HG02678 (cell line): ENCODE measurements around the gene COL4A2.

Source experiments
- ATAC-seq: cut with Tn5 transposase; IDR thresholded peaks from one replicate; pipeline ENCODE4 v1.9.1; 2021; ENCODE audit warnings: mild to moderate bottlenecking, moderate library complexity; ENCODE audit not compliant: unreplicated experiment

COL4A2 gene

DNA sequence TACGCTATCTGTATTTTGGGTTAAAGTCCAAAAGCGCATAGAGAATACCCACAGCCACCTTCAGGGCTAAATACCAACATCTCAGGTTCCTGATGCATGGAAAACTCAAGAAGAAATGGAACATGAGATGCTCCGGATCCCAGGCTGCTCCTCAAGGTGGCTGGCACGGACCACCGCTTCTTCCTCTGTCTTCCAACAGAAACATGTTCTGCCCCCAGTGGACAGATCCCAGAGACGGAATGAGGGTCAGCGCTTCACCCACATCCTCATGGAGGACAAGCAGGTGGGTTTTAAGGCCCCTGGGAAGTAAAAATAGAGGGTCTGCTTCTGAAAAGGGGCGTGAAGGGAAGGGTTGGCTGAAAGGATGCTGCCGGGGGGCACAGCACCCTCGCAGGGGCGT, 17.4 kb upstream of the COL4A2 start:
- ATAC-seq: no peak

DNA sequence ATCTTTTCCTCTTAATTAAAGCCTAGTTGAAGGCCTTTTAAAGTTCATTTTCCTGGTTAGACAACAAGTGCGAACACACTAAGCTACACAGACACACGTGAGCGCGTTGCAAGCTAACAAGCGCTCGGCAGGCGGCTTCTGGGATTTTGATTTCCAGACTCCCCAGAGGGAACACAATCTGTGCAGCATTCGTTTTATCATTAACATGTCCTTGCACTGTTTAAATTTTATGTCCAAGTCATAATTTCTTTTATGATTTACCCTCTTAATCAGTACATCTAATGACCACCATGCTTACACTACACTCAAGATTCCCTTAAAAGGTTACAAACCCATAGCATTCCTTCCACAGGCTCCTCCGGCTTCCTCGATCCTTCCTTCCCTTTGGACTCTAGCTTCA, 16.9 kb upstream of the COL4A2 start:
- no peak for ATAC-seq

DNA sequence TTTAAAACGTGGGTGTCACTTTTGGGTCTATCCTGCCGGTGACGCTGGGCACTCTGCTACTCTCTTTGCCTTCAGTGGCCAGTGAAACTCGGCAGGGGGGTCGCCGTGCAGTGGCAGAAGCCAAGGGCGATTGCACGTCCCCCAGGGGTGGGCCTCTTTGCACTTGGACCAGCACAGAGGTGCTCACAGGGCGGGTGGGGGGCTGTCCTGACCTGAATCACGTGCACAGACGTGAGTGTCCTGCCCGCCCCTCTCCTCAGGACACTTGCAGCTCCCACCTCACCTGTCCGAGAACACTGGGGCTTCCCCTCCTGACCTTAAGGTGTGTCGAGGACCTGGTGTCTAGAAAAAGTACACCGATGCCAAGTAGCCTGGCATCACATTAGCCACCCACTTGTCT, 16.3 kb upstream of the COL4A2 start:
- no peak for ATAC-seq

DNA sequence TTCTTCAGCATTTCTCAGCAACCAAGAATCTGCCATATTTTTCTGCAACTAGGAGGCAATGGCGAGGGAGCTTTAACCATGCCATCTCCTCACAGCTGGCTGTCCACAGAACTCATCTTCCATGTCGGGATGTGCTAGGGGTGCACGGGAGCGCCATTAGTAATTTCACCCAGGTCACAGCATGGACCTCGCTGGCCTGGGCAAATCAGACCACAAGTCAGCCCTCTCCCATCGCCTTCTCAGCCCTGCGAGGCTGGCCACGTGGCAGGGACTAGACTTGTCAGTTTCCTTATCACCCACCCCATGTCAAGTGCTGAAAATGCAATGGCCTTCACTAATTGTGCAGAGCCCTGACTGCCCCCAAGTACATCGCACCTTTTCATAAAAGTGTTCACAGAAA, 15.8 kb upstream of the COL4A2 start:
- no peak for ATAC-seq

DNA sequence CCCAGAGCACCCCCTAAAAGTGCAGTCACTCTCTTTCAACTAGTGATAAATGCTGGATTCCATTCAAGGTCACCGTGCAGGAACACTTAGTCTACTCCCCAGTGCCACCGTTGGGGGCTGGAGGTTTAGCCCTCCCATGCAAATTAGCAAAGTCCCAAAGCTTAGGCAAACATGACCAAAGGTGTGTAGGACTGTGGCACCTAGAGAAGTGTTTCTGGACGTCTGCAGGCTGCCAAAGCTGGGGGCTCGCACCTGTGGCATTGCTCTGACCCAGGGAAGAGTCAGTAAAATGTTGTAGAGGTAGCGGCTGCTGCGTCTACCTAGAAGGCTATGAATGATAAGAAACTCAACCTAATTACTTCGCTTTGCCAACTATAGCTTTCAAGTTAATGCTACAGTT, 14.0 kb upstream of the COL4A2 start:
- ATAC-seq: no peak

DNA sequence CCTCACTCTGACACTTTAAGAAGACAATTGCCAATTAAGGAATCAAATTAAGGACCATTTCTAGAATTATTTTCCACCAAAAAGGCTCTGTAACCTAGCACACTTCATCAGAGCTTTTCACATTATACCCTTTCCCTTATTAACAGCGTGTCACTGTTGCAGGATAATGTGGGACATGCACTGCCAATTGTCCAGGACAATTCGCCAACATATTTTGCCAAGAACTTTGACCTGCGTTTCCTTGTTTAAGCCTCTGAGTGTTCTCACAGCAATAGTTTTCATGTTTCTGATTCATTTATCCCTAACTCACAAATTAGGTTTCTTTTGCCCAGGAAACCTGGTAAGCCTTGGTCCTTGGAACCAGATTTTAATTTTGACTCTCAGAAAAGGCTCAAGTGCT, 13.4 kb upstream of the COL4A2 start:
- ATAC-seq: no peak

DNA sequence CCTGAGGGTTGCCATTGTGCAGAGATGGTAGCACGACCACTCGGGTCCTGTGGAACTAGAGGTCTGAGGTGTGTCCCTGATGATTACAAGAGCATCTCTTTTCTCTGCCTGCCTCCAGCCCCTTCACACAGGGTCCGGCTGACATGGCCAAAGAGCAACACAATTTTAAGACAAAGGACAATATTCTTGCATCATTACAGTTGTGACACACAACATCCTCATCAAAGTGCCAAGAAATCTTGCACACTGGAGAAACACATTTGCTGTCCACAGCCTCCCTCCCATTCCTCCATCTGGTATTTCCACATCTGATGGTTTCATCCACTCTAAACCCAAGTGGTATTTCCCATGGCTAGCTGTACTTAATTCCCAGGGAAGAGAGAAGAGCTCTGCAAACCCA, 12.9 kb upstream of the COL4A2 start:
- no peak for ATAC-seq

DNA sequence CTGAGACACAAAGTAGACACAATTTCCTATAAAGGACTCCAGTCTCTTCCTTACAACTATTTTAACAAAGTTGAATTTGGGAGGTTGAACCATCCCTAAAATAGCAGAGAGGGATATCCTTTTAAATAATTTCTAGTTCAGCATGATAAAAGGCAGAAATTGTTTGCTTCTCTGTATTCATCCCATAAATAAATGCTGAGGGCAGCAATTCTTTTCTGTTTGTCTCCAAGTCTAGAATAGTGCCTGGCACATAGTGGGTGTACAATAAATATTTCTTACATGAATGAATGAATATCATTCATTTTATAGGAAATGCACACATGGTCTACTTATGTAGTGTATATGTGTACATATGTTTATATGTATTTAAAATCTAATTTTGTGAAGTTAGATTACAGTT, 12.5 kb upstream of the COL4A2 start:
- ATAC-seq: no peak

DNA sequence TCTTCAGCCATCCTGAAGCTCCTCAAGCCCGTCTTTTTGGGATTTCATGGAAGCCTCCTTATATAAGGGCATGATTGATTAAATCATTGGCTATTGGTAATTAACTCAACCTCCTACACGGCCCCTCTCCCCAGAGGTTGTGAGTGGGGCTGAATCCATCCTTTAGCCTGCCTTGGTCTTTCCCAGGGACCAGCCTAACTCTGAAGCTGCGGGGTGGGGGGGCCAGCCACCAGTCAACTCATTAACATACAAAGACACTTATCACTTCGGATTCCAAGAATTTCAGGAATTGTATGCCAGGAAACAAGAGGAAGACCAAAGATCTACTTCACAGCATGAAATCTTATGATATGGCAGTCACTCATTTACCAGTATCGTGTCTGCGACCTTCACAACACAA, 10.1 kb upstream of the COL4A2 start:
- no peak for ATAC-seq

DNA sequence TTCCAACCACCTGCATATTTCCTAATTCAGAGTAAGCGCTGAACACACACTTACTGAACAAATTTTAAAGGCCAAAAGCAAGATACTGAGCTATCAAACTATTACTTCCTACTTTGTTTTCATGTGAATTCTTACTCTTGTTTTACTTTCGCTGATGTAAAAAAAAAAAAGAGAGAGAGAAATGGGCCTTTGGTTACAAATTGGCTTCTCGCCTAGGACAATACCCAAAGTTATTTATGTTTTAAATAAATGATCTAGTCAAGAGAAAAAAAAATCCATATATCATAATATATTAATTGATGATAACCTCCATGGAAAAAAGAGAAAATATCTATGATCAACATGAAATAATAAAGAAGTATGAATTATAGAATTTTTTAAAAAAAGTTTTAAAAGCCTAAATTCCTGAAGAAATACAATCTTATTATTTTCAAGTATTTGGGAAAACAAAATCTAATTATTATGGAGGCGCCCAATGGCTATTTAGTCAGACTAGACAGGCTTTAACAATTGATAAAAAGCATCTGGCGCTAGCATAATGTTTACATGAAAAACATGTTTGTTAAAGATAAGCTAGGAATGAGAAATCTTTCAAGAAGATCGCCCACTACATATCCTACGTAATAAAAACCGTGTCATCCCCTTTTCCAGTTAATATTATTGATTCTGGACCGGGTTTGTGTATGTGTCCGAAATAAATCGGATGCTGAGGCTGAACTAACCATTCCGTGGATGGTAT, 9.1 kb upstream of the COL4A2 start:
- ATAC-seq: no peak

DNA sequence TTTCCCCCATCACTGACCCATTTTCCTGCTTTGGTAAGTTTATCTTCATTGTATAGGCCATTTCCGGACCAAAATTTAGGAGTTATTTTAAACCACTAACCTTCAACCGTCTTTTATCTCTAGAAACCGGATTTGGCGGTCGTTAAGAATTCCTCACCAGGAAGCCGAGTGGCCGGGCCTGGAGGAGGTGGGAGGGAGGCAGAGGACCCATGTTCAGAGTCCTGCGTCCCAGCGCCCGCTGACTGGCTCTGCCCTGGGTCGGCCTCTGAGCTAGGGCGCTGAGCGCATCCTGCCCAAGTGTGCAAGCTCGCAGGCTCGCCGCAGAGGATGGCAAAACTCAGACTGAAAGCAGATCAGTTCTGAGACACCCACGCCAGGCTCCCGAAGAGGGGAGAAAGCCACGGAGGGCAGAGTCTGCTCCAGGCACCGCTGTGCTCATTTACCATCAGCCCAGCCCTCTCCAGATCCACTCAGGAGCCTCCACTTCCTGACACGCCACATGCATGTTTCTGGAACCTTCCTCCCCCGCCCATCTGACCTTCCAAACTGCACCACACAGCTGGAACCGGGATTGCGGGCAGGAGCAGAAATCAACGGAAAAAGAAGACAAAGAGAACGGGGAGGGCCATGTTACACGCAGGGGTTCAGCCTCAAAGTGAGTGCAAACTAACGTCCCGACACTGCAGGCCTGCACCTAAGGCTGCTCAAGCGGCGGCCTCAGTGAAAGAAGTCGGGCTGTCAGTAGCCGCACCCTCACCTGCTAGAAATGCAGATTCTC, 8.4 kb upstream of the COL4A2 start:
- ATAC-seq: peak; percentile 80

DNA sequence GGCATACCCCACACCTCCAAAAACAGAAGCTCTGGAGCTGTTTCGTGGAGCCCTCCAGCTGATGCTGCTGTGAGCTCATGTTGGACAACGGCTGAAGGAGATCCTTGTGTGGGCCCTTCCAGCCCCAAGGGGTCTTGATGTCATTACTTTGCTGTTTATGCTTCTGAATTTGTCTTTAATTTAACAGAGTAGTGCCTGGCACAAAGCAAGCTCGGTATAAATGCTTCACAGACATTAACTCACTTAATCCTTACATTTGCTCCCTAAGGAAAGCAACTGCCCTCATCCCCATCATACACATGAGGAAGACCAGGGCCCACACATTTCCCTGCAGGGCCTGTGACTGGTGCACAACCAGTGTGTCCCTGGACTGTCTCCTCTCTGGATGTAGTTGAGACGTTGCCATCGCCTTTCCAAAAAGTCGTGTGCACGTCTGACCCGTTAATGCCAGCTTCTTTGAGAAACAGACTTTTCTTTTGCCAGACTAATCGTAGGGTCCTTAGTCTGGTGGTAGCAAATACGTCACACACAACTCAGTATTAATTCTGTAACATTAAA, 7.7 kb upstream of the COL4A2 start:
- no peak for ATAC-seq

DNA sequence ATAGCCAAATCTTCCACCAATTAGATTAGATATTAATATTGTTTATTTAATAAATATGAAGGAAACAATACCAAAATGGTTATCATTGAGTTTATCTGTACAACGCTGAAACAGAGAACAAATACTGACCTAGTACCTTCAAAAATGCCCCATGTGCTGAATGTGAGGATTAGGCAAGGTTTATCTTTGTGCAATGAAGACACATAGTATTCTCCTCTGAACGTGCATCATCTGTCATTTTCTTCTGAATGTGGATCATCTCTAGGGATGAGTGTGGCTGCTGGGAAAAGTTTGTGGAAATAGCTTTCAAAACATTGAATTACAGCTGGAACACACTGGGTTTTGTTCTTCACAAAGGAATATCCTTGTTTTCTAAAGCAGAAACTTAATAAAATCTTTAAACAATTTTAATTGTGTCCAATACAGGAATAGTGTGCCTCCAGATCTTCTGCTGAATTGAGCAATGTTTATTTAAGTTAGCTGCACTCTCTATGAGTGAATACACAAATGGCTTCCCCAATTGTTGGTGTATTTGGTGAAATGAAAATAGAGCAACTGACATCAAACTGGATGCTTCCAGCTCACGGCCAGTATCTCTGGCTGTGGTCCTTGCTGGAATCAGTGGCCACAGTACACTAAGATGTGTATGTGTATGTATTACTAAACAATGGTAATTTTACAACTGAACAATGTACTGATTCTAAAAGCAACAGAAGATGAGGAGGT, 6.8 kb upstream of the COL4A2 start:
- no peak for ATAC-seq

DNA sequence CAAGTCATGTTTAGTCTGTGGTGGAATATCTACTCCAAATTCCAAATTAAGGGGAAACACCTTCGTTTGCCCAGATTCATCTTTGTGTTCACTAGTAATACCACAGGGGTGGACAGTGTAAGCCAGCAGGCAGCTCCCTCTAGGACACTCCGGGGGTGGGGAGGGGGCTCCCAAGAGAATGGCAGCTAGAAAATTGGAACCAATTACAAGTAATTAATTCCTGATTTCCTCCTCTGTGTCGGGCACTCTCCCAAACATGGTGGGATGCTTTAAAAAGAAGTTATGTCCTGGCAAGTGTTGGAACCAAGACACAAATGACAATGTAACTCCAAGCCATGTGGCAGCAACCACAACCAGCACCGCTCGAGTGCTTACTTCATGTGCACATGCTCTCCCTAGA, 6.0 kb upstream of the COL4A2 start:
- no peak for ATAC-seq

DNA sequence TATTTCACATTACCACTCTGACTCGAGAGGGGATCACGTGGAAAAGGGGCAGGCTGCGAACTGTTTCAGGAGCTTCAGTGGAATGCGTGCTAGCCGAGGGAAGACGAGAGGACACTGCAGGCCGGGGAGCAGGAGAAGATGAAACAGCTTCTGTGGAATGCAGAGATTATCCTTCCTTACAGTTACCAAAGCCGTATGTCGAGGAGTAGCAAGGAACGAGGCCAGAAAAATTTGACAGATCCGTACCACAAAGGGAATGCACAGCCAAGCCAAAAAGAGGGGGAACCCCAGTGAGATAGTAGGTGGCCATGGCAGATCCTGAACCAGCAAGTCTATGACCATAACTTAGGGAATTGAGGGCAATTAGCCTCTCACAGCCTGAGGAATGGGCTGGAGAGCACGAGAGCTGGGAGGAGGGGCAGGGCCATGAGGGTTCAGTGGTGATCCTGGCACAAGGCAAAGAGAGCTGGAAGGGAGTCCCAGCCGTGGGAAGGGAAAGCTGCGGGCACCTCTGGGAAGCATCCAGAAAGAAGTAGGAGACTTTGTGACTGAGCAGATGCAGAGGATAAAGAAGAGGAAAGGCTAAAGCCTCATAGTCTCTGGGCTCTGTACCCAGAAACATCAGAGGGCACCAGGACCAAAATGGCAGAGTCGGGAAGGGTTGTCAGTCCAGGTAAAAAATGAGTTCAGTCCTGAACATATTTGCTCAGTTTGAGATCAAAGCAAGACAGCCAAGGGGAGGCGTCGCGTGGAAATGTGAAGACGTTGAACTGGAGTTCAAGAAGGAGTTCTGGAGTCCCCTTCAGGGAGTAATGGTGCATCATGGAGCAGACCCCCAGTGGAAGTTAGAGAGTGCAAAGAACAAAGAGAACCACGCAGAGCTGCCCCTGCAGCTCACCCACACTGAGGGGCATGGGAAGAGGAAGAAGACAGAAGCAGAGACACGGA, 5.2 kb upstream of the COL4A2 start:
- ATAC-seq: no peak

DNA sequence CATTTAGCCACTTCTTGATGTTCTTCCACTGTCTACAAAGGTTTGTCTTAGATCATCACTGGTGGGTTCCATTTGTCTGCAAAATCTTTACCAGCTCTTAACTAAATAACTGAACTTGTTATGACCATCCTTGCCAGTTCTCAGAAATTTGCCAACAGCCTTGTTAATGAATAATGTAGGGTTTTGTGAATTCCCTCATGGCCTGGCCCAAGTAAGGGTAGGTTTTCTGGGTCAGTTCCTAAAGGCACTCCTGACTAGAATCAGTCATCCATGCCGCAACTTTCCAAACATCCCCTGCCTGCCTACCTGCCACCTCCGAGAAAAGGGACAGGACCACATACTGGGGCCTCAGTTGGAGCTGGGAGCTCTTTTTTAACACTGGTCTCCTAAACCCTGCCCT, 4.1 kb upstream of the COL4A2 start:
- no peak for ATAC-seq

DNA sequence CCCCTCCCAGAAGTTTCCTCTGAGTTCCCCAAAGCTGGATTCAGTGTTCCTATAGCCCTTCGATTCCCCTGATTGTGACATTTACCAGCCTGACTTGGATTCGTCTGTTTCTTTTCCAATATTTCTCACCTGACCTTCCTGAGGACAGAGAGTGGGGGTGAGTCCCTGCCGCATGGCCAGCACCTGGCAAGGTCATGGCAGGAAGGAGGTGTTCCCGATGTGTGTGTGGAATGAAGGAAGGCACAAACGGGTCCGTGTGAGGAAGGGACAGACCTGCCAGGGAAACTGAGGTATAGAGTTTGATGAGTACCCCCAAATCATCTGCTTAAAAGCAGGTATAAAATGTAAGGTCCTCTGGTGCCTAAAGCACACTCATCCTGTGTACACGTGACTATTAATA, 3.4 kb upstream of the COL4A2 start:
- ATAC-seq: no peak

DNA sequence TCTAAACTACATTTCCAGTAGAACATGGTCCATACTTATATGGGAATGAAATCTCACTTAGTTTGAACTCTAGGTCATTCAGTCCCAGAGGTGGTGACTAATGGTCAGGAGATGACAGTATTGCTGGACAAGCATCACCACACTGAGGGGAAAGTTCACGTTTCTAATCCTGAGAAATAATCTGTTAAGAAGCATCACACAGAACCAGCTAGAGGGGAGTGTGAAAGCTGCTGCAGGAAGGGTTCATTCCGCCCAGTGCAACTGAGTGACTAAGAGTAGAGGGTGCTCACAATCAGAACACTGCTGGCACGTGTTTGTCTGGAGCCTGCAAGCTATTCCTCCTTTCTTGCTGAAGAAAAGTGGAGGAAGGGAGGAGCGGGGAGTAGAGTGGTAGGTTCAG, 2.8 kb upstream of the COL4A2 start:
- ATAC-seq: no peak

DNA sequence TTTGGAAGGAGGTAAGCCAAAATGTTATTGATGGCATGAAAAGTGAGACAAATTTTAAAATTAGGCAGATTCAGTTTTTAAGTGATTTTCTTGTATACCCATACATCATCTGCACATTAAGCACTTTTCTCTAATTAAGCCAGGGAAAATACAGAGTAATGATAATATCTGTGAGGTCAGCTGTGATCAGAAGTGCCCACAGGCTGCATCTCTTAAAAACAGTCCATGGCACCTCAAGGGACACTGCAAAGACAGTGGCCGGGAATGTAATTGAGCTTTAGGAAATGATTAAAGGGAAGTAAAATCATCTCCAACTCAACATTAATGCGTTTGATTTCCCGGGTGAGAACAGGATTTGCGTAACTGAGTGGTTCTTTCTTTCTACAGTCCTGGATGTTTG, 2.1 kb upstream of the COL4A2 start:
- no peak for ATAC-seq

DNA sequence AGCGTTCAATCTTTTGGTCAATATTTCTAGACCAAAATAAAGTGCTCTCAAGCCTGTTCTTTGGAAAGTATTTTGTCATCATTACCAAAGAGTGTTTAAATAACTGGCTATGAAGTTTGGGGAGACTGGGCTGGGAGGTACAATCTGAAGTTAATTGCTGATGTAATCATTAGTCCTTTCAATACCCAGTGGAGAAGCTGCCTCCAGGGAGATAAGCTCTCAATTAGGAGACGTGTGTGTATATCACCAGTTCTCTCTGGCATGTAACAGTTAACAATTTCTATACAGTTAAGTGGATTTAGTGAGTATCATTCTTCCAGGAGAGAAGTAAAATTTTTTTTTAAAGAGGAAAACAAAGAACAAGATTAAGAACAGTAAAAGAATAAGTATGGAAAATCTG, 1.5 kb upstream of the COL4A2 start:
- ATAC-seq: no peak

DNA sequence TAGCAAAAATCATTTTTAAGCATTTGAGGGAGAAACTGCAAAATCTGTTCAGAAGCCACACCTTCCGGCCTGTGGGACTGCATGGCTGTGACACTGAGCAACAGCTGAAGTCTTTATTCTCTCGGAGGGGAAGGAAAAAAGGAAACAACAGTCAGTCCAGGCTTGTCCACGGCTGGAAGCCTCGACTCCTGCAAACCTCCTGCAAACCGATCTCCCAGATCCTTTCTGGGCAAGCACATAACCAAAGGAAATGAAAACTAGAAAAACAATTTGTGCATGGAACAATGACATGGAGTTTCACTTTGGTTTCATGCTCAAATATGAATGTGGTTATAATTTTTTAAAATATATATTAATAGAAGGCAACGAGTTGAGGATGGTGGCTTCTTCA, 1.1 kb upstream of the COL4A2 start:
- no peak for ATAC-seq
